ENCODE results near the gene INO80D.
A peak's percentile ranks its signal among the peaks of the same experiment; 100 is the strongest.

Gene INO80D

DNA sequence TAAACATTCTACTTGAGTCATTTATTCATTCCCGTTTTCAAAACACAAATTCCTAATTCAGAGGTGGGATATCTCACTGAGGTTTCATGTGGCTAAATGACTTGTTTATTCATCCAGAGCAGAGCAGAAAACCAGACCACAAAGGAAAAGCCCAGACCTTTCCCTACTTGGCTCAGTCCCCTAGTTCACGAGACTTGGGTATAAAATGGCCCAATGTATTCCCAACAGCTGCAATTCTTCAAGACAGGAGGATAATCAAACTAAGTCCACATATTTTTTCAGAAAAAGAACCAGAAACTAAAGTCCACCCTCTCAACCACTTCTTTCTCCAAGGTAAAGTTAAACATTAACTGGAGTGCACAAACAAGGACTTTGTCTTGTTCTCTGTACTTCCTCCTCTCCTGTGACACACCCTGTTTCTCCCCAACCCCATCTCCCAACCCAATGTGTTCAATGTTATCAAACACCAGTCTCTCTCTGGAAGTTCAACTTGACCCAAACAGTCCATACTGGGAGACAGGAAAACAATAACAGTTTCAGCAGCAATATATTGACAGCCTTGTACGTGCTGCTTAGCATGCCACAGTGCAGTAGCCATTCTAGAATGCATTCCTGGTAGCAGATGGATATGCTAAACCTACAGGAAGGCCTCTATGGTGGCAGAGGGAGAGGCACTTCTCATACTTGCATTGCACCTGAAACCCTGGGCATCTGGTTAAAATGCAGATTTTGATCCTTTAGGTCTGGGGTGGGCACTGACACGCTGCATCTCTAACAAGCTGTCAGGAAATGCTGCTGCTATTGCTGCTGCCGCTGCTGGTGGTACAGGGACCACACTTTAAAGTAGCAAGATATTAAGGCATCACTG, 110.7 kb downstream of the INO80D start:
- no peak for DNase-seq

DNA sequence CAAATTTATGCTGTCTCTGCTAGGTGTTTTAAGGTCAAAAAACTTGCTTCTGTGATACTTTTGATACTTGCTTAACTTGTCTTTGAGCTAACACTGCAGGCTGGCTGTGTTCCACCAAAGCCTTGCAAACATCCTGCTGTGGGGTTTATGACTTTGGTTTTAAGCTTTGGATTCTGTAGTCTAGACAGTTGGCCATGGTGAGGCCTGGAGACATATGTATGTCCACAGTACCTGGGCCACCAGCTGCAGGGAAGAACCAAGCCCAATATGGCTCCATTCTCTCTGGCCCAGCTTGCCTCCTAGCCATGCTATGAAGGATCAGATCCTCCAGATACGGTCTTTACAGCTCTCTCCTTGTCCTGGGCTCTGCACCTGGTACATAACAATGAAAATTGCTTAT, 113.9 kb downstream of the INO80D start:
- no peak for DNase-seq

DNA sequence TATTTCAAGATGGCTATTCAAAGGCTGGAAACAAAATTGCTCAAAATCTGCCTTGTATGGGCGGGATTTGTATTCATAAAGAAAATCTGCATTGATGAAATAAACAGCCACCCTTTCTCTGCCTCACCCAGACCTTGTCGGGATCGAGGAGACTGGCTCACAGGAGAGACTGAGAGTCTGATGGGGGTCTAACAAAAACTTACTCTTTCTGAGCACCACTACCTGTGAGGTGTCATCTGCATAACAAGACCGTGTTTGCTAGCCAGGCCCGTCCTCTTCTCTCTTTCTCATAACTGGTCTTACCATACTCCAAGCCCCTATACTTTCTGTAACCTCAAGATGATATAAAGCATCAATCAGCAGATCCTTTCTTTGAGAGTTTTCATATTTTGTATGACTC, 115.6 kb downstream of the INO80D start:
- DNase-seq = no peak

DNA sequence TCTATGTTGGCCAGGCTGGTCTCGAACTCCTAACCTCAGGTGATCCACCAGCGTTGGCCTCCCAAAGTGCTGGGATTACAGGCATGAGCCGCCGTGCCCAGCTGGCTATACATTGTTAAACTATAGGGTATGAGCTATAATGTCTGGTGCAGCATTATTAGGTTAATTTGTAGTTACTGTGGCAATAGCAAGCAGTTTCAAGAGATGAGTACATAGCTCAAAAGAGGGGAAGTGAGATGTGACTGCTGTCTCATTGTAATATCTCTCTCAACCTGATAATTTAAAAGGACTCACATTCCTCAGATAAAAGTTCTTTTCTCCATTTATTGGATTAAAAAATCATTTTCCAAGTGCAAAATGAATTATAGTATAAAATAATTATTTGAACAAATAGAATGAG, 116.4 kb downstream of the INO80D start:
- DNase-seq = no peak

DNA sequence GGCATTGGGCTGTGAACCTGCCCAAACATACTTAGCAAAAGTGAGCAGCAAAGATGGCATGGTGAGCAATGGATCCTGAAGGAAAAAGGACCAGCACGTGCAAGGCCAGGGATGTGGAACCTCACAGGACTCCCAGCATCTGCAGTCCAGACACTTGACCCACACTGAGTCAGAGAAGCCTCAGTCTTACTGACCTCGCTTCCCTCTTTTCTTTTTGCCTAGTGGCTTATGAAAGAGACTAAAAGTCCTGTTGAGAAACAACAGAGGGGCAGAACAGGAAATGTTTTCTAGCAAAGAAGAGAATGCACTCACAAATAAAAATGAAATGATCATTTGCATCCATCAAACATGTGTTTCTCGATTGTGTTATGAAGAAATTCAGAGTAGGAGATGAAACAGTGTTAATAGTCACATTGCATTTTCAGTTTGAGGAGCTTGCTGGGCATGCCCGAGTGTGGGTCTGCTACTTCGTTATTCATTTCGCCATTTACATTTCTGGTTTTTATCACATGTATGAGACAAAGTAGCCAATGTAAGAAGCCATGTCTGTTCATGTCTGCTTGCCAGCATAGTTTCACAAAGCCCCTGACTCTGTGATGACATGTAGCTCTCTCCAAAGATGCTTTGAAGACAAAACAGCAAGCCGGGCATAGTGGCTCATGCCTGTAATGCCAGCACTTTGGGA, 118.4 kb downstream of the INO80D start:
- DNase-seq = no peak

DNA sequence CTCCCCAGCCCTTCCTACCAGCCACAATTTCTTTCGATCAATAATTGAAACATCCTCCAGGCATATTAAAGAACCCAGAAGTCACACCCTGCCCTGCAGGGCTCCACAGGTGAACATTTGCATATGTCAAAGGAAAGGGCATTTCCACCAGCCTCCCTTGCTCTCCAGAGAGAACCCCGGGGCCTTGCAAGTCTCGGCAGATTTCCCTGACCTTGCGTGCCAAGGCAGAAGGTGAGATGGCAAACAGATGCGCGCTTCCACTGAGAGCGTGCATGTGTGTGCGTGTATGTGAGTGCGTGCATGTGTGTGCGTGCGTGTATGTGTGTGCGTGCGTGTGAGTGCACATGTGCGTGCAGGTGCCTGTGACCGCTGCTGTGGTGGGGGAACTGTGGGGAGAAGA, 120.3 kb downstream of the INO80D start:
- no peak for DNase-seq

DNA sequence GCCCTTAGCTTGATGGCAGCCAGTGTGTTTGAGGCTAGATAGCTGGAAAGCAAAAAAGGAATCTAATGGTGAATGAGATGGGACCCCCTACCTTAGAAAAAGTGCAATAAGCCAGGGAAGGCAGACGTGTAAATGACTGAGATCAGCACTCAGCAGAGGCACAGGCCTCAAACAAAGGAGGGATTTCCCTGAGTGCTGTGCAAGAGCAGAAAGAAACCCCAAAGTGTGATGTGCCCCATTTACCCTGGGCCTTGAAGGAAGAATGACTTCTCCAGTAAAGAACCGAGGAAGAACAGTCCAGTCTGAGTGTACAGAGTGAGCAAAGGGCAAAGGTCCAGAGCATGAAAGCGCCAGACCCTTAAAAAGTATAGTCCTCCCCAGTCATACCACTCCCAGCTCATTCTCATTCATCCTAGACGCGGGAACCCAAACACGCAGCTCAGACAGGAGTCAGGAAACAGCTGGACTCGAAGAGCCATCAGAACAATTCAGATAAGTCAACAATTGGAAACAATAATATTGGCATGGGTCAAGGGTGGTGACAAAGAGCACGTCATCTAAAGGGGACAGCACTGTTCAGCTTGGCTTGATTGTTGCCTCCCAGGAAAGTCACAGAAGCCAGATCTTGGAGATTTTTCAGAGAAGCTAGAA, 121.7 kb downstream of the INO80D start:
- no peak for DNase-seq

DNA sequence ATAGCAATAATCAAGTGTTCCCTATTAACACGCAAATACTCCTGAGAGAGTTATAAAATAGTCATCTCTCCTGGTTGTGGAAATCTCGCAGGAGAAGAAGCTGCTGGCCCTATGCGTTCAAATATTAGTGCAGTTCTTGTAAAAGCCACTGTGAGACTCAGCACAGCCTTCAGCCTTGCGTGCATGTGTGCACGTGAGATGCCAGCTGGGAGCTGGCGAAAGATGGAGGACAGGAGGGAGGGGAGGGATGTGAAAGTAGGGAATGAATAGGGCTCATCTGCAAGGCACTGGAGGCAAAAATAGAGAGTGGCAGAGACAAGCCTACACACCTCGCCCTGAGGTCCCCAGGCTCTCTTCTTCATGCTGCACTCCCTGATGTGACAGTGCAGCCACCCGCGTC, 126.5 kb downstream of the INO80D start:
- no peak for DNase-seq

DNA sequence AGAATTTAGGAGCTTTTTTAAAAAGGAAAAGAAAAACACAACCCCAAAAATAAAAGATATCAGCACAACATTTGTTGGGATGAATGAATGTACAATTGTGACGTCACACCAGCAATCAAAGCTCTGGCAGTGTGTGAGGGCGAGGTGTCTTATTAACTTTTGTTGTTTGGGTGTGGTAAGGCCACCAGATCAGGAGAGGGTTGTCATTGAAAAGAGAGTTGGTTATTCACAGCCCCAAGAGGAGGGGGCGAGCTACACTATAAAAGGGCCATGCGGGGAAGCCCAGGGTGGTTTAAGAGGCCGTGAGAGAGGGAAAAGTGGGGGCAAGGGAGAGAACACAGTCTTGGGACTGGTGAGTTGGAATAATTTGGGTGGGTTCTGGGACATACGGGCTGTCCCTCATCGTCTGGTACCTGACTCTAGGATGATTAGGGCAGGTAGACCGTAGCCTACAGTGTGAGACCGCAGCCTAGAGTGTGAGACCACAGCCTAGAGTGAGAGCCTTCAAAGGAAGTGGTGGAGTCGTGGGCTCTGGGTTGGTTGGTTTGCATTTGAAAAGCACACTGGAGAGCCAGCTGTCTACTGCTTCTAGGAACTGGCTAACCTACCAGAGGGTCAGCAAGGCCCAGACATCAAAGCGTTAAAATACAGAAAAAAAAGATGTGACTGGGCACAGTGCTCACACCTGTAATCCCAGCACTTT, 128.4 kb downstream of the INO80D start:
- DNase-seq = no peak

DNA sequence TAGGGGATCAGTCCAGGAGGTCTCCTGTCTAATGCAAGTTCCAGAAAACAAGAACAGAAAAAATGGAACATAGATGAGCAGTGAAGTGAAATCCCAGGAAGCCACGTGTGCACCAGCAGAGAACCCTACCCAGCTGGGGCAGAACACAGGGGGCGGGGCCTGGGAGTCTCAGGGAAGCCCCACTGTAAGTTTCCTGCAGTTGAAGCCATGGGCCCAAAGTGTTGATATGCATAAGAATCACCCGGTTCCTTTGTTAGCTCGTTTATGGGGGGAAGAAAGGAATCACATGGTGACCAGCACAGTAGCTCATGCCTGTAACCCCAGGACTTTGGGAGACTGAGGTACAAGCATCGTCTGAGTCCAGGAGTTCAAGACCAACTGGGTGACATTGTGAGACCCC, 131.3 kb downstream of the INO80D start:
- no peak for DNase-seq

DNA sequence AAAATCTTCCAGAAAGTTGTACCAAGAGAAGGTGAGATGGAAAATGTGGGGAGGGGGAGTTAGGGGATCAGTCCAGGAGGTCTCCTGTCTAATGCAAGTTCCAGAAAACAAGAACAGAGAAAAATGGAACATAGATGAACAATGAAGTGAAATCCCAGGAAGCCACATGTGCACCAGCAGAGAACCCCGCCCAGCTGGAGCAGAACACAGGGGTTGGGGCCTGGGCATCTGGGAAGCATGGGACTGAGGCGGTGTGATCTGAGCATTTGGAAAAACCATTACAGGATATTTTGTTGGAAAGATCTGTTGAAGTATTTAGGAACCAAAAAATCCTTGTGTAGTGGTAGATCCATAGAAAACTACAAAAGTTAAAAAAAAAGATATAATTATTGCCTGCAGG, 133.7 kb downstream of the INO80D start:
- no peak for DNase-seq

DNA sequence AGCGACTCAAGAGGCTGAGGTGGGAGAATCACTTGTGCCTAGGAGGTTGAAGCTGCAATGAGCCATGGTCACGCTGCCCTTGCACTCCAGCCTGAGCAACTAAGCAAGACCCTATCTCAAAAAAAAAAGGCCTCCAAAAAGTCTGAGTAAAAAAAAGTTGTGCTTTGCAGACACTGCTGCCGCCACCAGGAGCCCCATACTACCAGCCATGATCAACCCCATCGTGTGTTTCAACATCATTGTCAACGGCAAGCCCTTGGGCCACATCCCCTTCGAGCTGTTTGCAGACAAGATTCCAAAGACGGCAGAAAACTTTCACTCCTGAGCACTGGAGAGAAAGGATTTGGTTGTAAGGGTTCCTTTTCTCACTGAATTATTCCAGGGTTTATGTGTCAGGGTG, 137.1 kb downstream of the INO80D start:
- no peak for DNase-seq

DNA sequence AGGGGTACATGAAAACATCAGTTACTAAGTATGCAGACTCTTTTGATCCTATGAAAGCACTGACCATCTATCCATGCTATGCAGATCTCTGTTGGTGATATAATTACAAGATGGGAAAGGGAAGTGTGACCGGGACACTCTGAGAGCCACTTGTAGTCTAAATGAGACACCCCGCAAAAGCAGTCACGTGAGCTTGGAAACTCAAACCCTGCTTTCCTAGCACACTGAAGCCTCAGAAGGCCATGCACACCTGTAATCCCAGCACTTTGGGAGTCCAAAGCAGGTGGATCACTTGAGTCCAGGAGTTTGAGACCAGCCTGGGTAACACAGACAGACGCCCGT, 137.5 kb downstream of the INO80D start:
- DNase-seq = no peak

DNA sequence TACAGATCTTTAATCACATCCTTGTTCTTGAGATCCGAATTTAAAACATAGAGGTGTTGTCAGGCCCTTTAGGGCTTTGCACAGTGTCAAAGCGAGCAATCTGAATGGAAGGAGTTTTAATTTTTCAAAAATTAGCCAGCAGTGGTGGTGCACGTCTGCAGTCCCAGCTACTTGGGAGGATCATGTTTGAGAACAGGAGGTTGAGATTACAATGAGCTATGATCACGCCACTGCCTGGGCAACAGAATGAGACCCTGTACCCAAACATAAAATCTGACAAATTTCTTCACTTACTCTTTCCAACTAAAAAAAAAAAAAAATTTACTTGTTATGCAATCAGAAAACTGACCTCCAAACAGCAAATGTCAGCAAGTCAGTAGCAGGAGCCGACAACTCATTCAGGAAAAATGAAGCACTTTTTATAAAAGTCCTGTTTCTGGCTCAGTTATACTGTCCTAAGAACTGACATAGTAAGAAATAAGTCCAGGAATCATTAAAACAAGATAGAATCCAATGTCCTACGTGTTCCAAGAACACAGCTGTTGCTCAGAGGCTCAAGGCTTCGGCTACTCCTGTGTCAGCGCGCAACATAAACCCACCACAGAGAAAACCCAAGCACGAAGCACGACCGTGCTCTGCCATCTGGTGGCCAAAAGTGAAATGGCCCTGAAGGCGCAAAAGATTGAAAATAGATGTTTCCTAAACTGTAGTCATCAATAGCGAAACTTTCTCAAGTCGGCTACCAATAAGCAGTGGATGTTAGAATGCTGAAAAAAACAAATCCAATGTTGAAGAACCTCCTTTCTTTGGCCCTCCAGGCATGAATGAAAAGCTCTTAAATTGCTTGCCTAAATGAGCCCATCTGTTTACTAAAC, 138.1 kb downstream of the INO80D start:
- DNase-seq = peak; percentile 78

DNA sequence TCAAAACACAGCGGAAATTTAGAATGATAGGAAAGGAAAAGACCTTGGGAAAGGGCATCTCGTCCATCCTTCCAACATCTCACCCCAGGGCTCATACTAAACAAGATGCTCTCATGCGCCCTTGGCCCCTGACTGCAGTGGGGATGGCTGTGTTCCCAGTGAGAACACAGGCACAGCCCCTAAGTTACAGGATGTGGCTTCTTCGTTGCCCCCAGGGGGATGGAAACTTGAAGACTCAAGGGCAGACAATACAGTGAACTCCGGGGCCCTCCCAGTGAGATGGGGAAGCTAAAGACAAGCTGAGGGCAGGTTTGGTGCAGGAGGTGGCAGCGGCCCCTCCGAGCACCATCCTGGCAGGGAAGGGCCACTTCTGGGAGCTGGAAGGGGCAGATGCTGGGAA, 139.7 kb downstream of the INO80D start:
- DNase-seq = no peak

All from stimulated activated CD8-positive, alpha-beta memory T cell treated with anti-CD3 and anti-CD28 coated beads, Interleukin-4, amount 100 ng/mL, for 48 hours (primary cell).